Fibroblast of mammary gland (primary cell): Measurements from ENCODE around the gene SRPRB.
A peak's percentile ranks its signal among the peaks of the same experiment; 100 is the strongest.

Source experiments
- DNase-seq: peaks from one replicate; pipeline ENCODE4 v3.0.0-alpha.2; 2010; ENCODE audit warnings: low read depth
- H3K4me3 ChIP-seq: 2 replicates; pipeline ENCODE4 v1.5.1; 2011; ENCODE audit warnings: low read depth, mild to moderate bottlenecking, low read length, moderate library complexity; ENCODE audit not compliant: control insufficient read depth
- CTCF ChIP-seq: conservative IDR thresholded peaks from 2 replicates; pipeline ENCODE4 v1.5.1; 2011; ENCODE audit warnings: low read depth, low read length, inconsistent platforms; ENCODE audit not compliant: control insufficient read depth, insufficient read depth

Gene SRPRB

GRCh38 chr3:133841196-133841595 lies 35.6 kb downstream of the SRPRB start:
- no peak for TF ChIP-seq CTCF
- no peak overlapping the region for H3K4me3 ChIP-seq
- DNase-seq, result no peak

- no peak overlapping the region for H3K4me3 ChIP-seq
- no peak for DNase-seq
- TF ChIP-seq CTCF, result no peak
Observed at GRCh38 chr3:133842158-133842557, 36.5 kb downstream of the SRPRB start.

- peak; percentile 88 for DNase-seq
- no peak overlapping the region for H3K4me3 ChIP-seq
- TF ChIP-seq CTCF, result no peak
Observed at GRCh38 chr3:133843634-133844033, 38.0 kb downstream of the SRPRB start.

GRCh38 chr3:133845127-133845526 lies 39.5 kb downstream of the SRPRB start:
- no peak for TF ChIP-seq CTCF
- no peak for DNase-seq
- no peak overlapping the region for H3K4me3 ChIP-seq

GRCh38 chr3:133849346-133849745 lies 43.7 kb downstream of the SRPRB start:
- peak; percentile 12 for DNase-seq
- H3K4me3 ChIP-seq, result no peak overlapping the region
- TF ChIP-seq CTCF, result no peak

GRCh38 chr3:133850034-133850433 lies 44.4 kb downstream of the SRPRB start:
- no peak for TF ChIP-seq CTCF
- H3K4me3 ChIP-seq, result no peak overlapping the region
- DNase-seq, result no peak

- DNase-seq, result no peak
- no peak for TF ChIP-seq CTCF
- H3K4me3 ChIP-seq, result no peak overlapping the region
Observed at GRCh38 chr3:133851266-133851906, 45.8 kb downstream of the SRPRB start.
